Ishikawa (cell line): ENCODE data around the gene CHIC2.

Source experiments
- CEBPB ChIP-seq: IDR thresholded peaks from 2 replicates; pipeline ENCODE4 v1.6.1; 2012
- CREB1 ChIP-seq: IDR thresholded peaks from 2 replicates; pipeline ENCODE4 v1.6.1; 2012; ENCODE audit warnings: low read depth
- EGR1 ChIP-seq: IDR thresholded peaks from 2 replicates; pipeline ENCODE4 v1.6.1; 2012
- EP300 ChIP-seq: IDR thresholded peaks from 2 replicates; pipeline ENCODE4 v1.6.1; 2012; ENCODE audit warnings: borderline replicate concordance
- FOXM1 ChIP-seq: IDR thresholded peaks from 2 replicates; pipeline ENCODE4 v1.6.1; 2012; ENCODE audit warnings: low read depth, borderline replicate concordance
- RAD21 ChIP-seq: IDR thresholded peaks from 2 replicates; pipeline ENCODE4 v1.6.1; 2012; ENCODE audit warnings: low read depth
- TAF1 ChIP-seq: IDR thresholded peaks from 2 replicates; pipeline ENCODE4 v1.6.1; 2012; ENCODE audit warnings: low read depth, mild to moderate bottlenecking
- TCF12 ChIP-seq: IDR thresholded peaks from 2 replicates; pipeline ENCODE4 v1.6.1; 2012; ENCODE audit warnings: low read depth
- TEAD4 ChIP-seq: IDR thresholded peaks from 2 replicates; pipeline ENCODE4 v1.6.1; 2012
- YY1 ChIP-seq: IDR thresholded peaks from 2 replicates; pipeline ENCODE4 v1.6.1; 2012; ENCODE audit warnings: low read depth
- ZBTB7A ChIP-seq: IDR thresholded peaks from 2 replicates; pipeline ENCODE4 v1.6.1; 2012; ENCODE audit warnings: low read depth
- TF ChIP-seq, protein P1 (sequence below): IDR thresholded peaks from 2 replicates; pipeline ENCODE4 v1.6.1; 2012; ENCODE audit warnings: low read depth, mild to moderate bottlenecking
- TF ChIP-seq, protein P2 (sequence below): IDR thresholded peaks from 2 replicates; pipeline ENCODE4 v1.6.1; 2012
- TF ChIP-seq, protein P3 (sequence below): IDR thresholded peaks from 2 replicates; pipeline ENCODE4 v1.6.1; 2012

DNA sequence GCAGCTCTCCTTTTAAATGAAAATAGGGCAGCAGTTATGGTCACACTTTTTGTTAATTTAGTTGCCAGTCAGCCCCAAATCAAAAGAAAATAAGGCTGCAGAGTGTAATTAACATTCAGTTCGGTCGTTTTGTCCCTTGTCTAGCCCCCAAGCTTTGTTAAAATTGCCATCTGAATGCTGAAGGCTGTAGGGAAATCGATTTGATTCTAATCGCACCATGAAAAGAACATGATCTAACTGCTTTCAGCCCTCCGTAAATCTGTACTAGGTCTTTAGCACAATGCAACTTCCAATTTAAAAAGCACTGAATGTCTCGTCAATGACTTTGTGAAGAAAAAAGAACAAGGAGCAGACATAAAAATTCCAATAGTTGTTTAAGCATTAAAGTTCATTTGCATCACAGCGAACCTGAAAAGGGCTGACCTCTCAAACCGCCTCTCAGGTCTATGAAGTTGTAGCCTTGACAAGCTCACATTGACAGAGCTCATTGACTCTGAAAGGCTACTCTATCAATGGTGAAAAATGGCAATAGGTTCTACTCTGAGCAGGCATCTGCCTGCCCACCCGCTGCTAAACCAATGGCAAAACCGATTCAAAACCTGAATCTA lies 48.9 kb downstream of the CHIC2 start:
- TF ChIP-seq CEBPB (no peak), TAF1 (no peak), YY1 (no peak), FOXM1 (no peak), TEAD4 (no peak), CREB1 (no peak), EP300 (no peak), TCF12 (no peak), EGR1 (no peak), RAD21 (no peak), ZBTB7A (no peak)
- TF ChIP-seq, protein P1, sequence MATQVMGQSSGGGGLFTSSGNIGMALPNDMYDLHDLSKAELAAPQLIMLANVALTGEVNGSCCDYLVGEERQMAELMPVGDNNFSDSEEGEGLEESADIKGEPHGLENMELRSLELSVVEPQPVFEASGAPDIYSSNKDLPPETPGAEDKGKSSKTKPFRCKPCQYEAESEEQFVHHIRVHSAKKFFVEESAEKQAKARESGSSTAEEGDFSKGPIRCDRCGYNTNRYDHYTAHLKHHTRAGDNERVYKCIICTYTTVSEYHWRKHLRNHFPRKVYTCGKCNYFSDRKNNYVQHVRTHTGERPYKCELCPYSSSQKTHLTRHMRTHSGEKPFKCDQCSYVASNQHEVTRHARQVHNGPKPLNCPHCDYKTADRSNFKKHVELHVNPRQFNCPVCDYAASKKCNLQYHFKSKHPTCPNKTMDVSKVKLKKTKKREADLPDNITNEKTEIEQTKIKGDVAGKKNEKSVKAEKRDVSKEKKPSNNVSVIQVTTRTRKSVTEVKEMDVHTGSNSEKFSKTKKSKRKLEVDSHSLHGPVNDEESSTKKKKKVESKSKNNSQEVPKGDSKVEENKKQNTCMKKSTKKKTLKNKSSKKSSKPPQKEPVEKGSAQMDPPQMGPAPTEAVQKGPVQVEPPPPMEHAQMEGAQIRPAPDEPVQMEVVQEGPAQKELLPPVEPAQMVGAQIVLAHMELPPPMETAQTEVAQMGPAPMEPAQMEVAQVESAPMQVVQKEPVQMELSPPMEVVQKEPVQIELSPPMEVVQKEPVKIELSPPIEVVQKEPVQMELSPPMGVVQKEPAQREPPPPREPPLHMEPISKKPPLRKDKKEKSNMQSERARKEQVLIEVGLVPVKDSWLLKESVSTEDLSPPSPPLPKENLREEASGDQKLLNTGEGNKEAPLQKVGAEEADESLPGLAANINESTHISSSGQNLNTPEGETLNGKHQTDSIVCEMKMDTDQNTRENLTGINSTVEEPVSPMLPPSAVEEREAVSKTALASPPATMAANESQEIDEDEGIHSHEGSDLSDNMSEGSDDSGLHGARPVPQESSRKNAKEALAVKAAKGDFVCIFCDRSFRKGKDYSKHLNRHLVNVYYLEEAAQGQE = no peak
- TF ChIP-seq, protein P2, sequence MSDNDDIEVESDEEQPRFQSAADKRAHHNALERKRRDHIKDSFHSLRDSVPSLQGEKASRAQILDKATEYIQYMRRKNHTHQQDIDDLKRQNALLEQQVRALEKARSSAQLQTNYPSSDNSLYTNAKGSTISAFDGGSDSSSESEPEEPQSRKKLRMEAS = no peak
- TF ChIP-seq, protein P3, sequence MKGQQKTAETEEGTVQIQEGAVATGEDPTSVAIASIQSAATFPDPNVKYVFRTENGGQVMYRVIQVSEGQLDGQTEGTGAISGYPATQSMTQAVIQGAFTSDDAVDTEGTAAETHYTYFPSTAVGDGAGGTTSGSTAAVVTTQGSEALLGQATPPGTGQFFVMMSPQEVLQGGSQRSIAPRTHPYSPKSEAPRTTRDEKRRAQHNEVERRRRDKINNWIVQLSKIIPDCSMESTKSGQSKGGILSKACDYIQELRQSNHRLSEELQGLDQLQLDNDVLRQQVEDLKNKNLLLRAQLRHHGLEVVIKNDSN = no peak
